Measurements from ENCODE around the gene P3H2.

GRCh38 chr3:190012784-190013183 is 107.9 kb downstream of the P3H2 start:
- TF ChIP-seq POLR2A (IDR thresholded peaks at IDR 0.05), result no peak
- TF ChIP-seq, protein P1, sequence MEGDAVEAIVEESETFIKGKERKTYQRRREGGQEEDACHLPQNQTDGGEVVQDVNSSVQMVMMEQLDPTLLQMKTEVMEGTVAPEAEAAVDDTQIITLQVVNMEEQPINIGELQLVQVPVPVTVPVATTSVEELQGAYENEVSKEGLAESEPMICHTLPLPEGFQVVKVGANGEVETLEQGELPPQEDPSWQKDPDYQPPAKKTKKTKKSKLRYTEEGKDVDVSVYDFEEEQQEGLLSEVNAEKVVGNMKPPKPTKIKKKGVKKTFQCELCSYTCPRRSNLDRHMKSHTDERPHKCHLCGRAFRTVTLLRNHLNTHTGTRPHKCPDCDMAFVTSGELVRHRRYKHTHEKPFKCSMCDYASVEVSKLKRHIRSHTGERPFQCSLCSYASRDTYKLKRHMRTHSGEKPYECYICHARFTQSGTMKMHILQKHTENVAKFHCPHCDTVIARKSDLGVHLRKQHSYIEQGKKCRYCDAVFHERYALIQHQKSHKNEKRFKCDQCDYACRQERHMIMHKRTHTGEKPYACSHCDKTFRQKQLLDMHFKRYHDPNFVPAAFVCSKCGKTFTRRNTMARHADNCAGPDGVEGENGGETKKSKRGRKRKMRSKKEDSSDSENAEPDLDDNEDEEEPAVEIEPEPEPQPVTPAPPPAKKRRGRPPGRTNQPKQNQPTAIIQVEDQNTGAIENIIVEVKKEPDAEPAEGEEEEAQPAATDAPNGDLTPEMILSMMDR (IDR thresholded peaks at IDR 0.05), result no peak

Data from thyroid gland (tissue), 4 donors.